Tibial nerve (tissue), 4 donors: Measurements from ENCODE around the gene GRM8. TPM values are rescaled to one million over a fixed set of nuclear protein-coding genes. Genes with fewer than 3 reads are reported as not detected.
A peak's percentile ranks its signal among the peaks of the same experiment; 100 is the strongest.

Experiments used
- DNase-seq, 2 donors: peaks; one replicate each; pipeline ENCODE4 v3.0.0-alpha.2; 2019; ENCODE audit warnings: low spot score in 2 of 2
- H3K27ac ChIP-seq, 4 donors: fragments of 200-600 bp; sonication (generic) in 3 of 4; one replicate each; pipeline ENCODE4 v1.5.1; 2017 to 2019; ENCODE audit warnings: mild to moderate bottlenecking in 1 of 4
- H3K27me3 ChIP-seq, 2 donors: fragments of 200-600 bp; sonication (generic) in 1 of 2; one replicate each; pipeline versions ENCODE4 v1.5.1 to v1.6.0; 2017 to 2019
- H3K36me3 ChIP-seq, 3 donors: fragments of 200-600 bp; sonication (generic); one replicate each; pipeline ENCODE4 v1.5.1; 2018 to 2019
- H3K4me1 ChIP-seq, 4 donors: fragments of 200-600 bp; sonication (generic) in 3 of 4; one replicate each; pipeline ENCODE4 v1.5.1; 2017 to 2019
- H3K4me3 ChIP-seq, 4 donors: fragments of 200-600 bp; sonication (generic) in 3 of 4; one replicate each; pipeline ENCODE4 v1.5.1; 2017 to 2019; ENCODE audit warnings: mild to moderate bottlenecking in 1 of 4, moderate library complexity in 1 of 4
- H3K9me3 ChIP-seq, 4 donors: fragments of 200-600 bp; sonication (generic) in 3 of 4; one replicate each; pipeline ENCODE4 v1.5.1; 2017 to 2019
- EP300 ChIP-seq, 2 donors: sonication (generic); formaldehyde crosslinking; IDR thresholded peaks; one replicate each; pipeline ENCODE4 v1.6.1; 2017; ENCODE audit warnings: antibody characterized with exemption in 2 of 2, mild to moderate bottlenecking in 1 of 2
- POLR2A ChIP-seq, 2 donors: fragments of 450-650 bp; IDR thresholded peaks; one replicate each; pipeline ENCODE4 v1.6.1; 2017; ENCODE audit warnings: antibody characterized with exemption in 2 of 2, mild to moderate bottlenecking in 2 of 2, moderate library complexity in 2 of 2
- WGBS, 2 donors: methylation state at CpG; one replicate each; pipeline ENCODE4 v1.1.5; 2018; 5-methylcytosine and 5-hydroxymethylcytosine counted together
- total RNA-seq, 4 donors: library from RNA; depleted of rRNA; stranded (reverse); fragments of >200 nt; gene quantifications; one replicate each; pipeline ENCODE4 v1.1.0, GENCODE V29; 2016
- TF ChIP-seq, protein P1 (sequence below), 5 experiments: fragments of 200-600 bp in 3 of 5; fragments of 450-650 bp in 2 of 5; sonication (generic) in 3 of 5; IDR thresholded peaks; one replicate each; pipeline ENCODE4 v1.5.1; 2016 to 2019; ENCODE audit warnings: antibody characterized with exemption in 5 of 5, mild to moderate bottlenecking in 3 of 5, moderate library complexity in 2 of 5

The GRM8 gene
- total RNA-seq, 4 donors from 2014 or later: 0.59 to 1.5 (median 1.1) TPM

GRCh38 chr7:127251036-127251464, 1.7 kb downstream of the GRM8 start:
- WGBS, 2 donors: 2 to 3% methylated on average over 23 of the region's 23 CpGs
- H3K36me3 ChIP-seq: no peaks in the 10 kb centered on the region
- H3K4me3 ChIP-seq: peak overlapping the region; percentile 39 to 78 (median 56)
- H3K9me3 ChIP-seq: no peaks in the 10 kb centered on the region
- TF ChIP-seq, protein P1, sequence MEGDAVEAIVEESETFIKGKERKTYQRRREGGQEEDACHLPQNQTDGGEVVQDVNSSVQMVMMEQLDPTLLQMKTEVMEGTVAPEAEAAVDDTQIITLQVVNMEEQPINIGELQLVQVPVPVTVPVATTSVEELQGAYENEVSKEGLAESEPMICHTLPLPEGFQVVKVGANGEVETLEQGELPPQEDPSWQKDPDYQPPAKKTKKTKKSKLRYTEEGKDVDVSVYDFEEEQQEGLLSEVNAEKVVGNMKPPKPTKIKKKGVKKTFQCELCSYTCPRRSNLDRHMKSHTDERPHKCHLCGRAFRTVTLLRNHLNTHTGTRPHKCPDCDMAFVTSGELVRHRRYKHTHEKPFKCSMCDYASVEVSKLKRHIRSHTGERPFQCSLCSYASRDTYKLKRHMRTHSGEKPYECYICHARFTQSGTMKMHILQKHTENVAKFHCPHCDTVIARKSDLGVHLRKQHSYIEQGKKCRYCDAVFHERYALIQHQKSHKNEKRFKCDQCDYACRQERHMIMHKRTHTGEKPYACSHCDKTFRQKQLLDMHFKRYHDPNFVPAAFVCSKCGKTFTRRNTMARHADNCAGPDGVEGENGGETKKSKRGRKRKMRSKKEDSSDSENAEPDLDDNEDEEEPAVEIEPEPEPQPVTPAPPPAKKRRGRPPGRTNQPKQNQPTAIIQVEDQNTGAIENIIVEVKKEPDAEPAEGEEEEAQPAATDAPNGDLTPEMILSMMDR (IDR thresholded peaks at IDR 0.05): no peak
- TF ChIP-seq EP300 (IDR thresholded peaks at IDR 0.05): no peak
- TF ChIP-seq POLR2A (IDR thresholded peaks at IDR 0.05): no peak
- peaks cover 0 to 34% (median 14%) of the 10 kb centered on the region in 4 donors for H3K4me1 ChIP-seq
- H3K27ac ChIP-seq: no peak overlapping the region
- peaks cover 0 to 33% of the 10 kb centered on the region in 2 donors for H3K27me3 ChIP-seq
- DNase-seq: no peak

DNA sequence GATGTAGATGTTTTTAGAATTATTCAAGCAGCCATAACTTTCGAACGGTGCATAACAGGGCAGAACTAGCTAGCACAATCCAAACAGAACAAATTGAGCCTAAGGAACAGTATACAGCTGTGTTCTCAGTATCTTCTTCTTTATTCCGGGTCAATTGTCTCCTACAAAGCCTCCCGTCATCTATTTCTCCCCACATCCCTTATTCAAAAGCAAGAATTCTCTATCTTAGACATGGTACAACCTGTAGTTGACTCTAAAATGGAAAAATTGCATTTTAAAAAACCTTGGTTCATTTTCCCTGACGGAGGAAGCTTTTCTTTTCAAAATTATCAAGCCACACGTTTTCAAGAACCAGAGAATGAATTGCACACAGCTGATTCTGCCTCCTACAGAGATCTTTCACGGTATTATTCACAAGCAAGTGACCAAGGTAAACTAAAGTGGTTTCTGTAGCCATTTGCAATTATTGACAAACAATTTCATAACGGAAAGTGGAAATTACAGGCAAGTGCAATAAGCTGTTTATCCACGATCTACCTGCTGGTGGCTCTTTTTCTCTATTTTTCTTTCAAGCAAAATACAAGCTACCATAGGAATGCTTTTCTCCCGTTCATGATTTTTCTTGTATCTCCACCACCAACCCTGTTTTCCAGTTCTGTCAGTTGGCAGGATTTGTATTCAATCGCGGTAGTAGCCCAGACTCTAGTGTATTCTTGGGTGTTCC, 2.3 kb downstream of the GRM8 start:
- Histone ChIP-seq H3K36me3 (no peaks in the 10 kb centered on the region), H3K27ac (no peak overlapping the region), H3K4me3 (peak overlapping the region in 3 of 4 donors; percentile 39 to 78 (median 64)), H3K4me1 (peaks cover 0 to 34% (median 14%) of the 10 kb centered on the region in 4 donors), H3K9me3 (no peaks in the 10 kb centered on the region), H3K27me3 (peaks cover 0 to 28% of the 10 kb centered on the region in 2 donors)
- TF ChIP-seq, protein P1 (IDR thresholded peaks at IDR 0.05): peak in 1 of 5 experiments; percentile 8
- TF ChIP-seq POLR2A (IDR thresholded peaks at IDR 0.05): no peak
- DNase-seq: no peak
- WGBS, 2 donors: 9 to 16% methylated on average over 12 of the region's 12 CpGs

DNA sequence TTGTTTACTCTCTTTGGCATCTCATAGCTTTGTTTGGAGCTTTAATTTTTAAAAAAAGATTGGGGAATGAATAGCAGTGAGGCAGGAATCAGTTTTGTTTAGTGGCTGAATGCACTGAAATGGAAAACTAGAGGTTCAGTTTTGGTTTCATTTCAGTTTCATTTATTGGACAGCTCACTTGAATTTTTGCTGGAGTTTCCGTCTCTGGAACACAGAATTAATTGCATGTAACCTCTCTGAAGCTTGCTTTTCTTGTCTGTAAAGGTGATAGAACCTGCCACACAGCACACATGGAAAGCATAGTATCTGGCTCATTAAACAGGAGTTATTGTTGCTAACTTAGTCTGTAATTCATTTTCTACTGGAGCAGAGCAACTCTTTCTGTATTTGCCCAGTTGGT, 7.1 kb downstream of the GRM8 start:
- DNase-seq: no peak
- no peak overlapping the region for H3K4me3 ChIP-seq
- H3K4me1 ChIP-seq: peaks cover 0 to 13% (median 0%) of the 10 kb centered on the region in 4 donors
- TF ChIP-seq, protein P1 (IDR thresholded peaks at IDR 0.05): no peak
- no peak for TF ChIP-seq POLR2A (IDR thresholded peaks at IDR 0.05)
- no peak for TF ChIP-seq EP300 (IDR thresholded peaks at IDR 0.05)
- no peaks in the 10 kb centered on the region for H3K36me3 ChIP-seq
- H3K27me3 ChIP-seq: peaks cover 0 to 4% of the 10 kb centered on the region in 2 donors
- no peak overlapping the region for H3K27ac ChIP-seq
- WGBS, 2 donors: 11 to 12% methylated on average over 1 of the region's 1 CpG
- H3K9me3 ChIP-seq: no peaks in the 10 kb centered on the region

GRCh38 chr7:127245002-127245401, 7.7 kb downstream of the GRM8 start:
- 50 to 54% methylated on average over 3 of the region's 3 CpGs for WGBS, 2 donors
- no peaks in the 10 kb centered on the region for H3K27me3 ChIP-seq
- no peaks in the 10 kb centered on the region for H3K36me3 ChIP-seq
- H3K27ac ChIP-seq: no peak overlapping the region
- no peak for DNase-seq
- H3K9me3 ChIP-seq: no peaks in the 10 kb centered on the region
- TF ChIP-seq POLR2A (IDR thresholded peaks at IDR 0.05): no peak
- TF ChIP-seq, protein P1 (IDR thresholded peaks at IDR 0.05): no peak
- no peak for TF ChIP-seq EP300 (IDR thresholded peaks at IDR 0.05)
- peaks cover 0 to 7% (median 0%) of the 10 kb centered on the region in 4 donors for H3K4me1 ChIP-seq
- no peak overlapping the region for H3K4me3 ChIP-seq

- Histone ChIP-seq H3K4me3 (no peak overlapping the region), H3K9me3 (no peaks in the 10 kb centered on the region), H3K27ac (no peak overlapping the region), H3K27me3 (no peaks in the 10 kb centered on the region), H3K4me1 (peaks cover 0 to 3% (median 0%) of the 10 kb centered on the region in 4 donors), H3K36me3 (no peaks in the 10 kb centered on the region)
- DNase-seq: no peak
- WGBS, 2 donors: 70 to 72% methylated on average over 6 of the region's 6 CpGs
- TF ChIP-seq POLR2A (IDR thresholded peaks at IDR 0.05): no peak
- no peak for TF ChIP-seq EP300 (IDR thresholded peaks at IDR 0.05)
- TF ChIP-seq, protein P1 (IDR thresholded peaks at IDR 0.05): no peak
These were observed 12.9 kb downstream of the GRM8 start for GRCh38 chr7:127239814-127240213.
